ENCODE data around the gene WDR43. TPM values are rescaled to one million over a fixed set of nuclear protein-coding genes. Genes with fewer than 3 reads are reported as not detected.

WDR43 gene
- total and polyA plus RNA-seq, 12 donors: 7.2 to 69.8 (median 31.2) TPM

GRCh38 chr2:28934769-28935168 lies 40.3 kb downstream of the WDR43 start:
- 95 to 100% (median 99%) methylated on average over 2 of the region's 2 CpGs for WGBS, 4 donors
- H3K27me3 ChIP-seq: no peaks in the 10 kb centered on the region
- H3K36me3 ChIP-seq (replicated peaks in 1 of 2): peaks cover 0 to 50% of the 10 kb centered on the region in 2 donors
- no peaks in the 10 kb centered on the region for H3K4me1 ChIP-seq (replicated peaks in 1 of 2)
- no peak for DNase-seq
- H3K4me3 ChIP-seq: no peak overlapping the region
- H3K9me3 ChIP-seq (replicated peaks in 1 of 3): no peaks in the 10 kb centered on the region
- intact Hi-C loops (cut with DNase I): no loop called here
- H3K27ac ChIP-seq: no peak overlapping the region
- TF ChIP-seq POLR2A (IDR thresholded peaks at IDR 0.05): no peak
- TF ChIP-seq CTCF (IDR thresholded peaks at IDR 0.05): no peak

GRCh38 chr2:28941008-28941407 lies 46.5 kb downstream of the WDR43 start:
- Histone ChIP-seq H3K36me3 (replicated peaks in 1 of 2) (peaks cover 0 to 67% of the 10 kb centered on the region in 2 donors), H3K4me3 (no peak overlapping the region), H3K27ac (no peak overlapping the region), H3K9me3 (replicated peaks in 1 of 3) (no peaks in the 10 kb centered on the region), H3K4me1 (replicated peaks in 1 of 2) (no peaks in the 10 kb centered on the region), H3K27me3 (no peaks in the 10 kb centered on the region)
- DNase-seq: no peak
- intact Hi-C loops (cut with DNase I): no loop called here
- WGBS, 4 donors: 83 to 95% (median 91%) methylated on average over 3 of the region's 3 CpGs
- TF ChIP-seq POLR2A (IDR thresholded peaks at IDR 0.05): no peak
- no peak for TF ChIP-seq CTCF (IDR thresholded peaks at IDR 0.05)

- H3K4me1 ChIP-seq (replicated peaks in 1 of 2): no peaks in the 10 kb centered on the region
- intact Hi-C loops (cut with DNase I): no loop called here
- H3K9me3 ChIP-seq (replicated peaks in 1 of 3): peaks cover 0 to 5% (median 0%) of the 10 kb centered on the region in 3 donors
- no peak overlapping the region for H3K27ac ChIP-seq
- no peak for DNase-seq
- H3K4me3 ChIP-seq: no peak overlapping the region
- peaks cover 0 to 56% of the 10 kb centered on the region in 2 donors for H3K36me3 ChIP-seq (replicated peaks in 1 of 2)
- H3K27me3 ChIP-seq: no peaks in the 10 kb centered on the region
- 90 to 92% (median 91%) methylated on average over 14 of the region's 14 CpGs for WGBS, 4 donors
- TF ChIP-seq POLR2A (IDR thresholded peaks at IDR 0.05) (no peak), CTCF (IDR thresholded peaks at IDR 0.05) (no peak)
These were observed 50.2 kb downstream of the WDR43 start for GRCh38 chr2:28944535-28945248.

- Histone ChIP-seq H3K27ac (no peak overlapping the region), H3K27me3 (no peaks in the 10 kb centered on the region), H3K36me3 (replicated peaks in 1 of 2) (peaks cover 0 to 29% of the 10 kb centered on the region in 2 donors), H3K4me1 (replicated peaks in 1 of 2) (peaks cover 0 to 17% of the 10 kb centered on the region in 2 donors), H3K4me3 (no peak overlapping the region), H3K9me3 (replicated peaks in 1 of 3) (peaks cover 0 to 5% (median 0%) of the 10 kb centered on the region in 3 donors)
- DNase-seq: no peak
- 88 to 99% (median 93%) methylated on average over 2 of the region's 2 CpGs for WGBS, 4 donors
- TF ChIP-seq POLR2A (IDR thresholded peaks at IDR 0.05) (no peak), CTCF (IDR thresholded peaks at IDR 0.05) (no peak)
- intact Hi-C loops (cut with DNase I): no loop called here
These were observed 53.7 kb downstream of the WDR43 start for GRCh38 chr2:28948160-28948559.

All from adrenal gland (tissue), 12 donors.